ENCODE data around the gene TNIK. TPM values are rescaled to one million over a fixed set of nuclear protein-coding genes. Genes with fewer than 3 reads are reported as not detected.

The TNIK gene
- total and polyA plus RNA-seq, 10 of the 15 experiments (the other 5 are each of a cell fraction or from before 2014, with no cell fraction given) = 13.9 to 74.3 (median 48.2) TPM

DNA sequence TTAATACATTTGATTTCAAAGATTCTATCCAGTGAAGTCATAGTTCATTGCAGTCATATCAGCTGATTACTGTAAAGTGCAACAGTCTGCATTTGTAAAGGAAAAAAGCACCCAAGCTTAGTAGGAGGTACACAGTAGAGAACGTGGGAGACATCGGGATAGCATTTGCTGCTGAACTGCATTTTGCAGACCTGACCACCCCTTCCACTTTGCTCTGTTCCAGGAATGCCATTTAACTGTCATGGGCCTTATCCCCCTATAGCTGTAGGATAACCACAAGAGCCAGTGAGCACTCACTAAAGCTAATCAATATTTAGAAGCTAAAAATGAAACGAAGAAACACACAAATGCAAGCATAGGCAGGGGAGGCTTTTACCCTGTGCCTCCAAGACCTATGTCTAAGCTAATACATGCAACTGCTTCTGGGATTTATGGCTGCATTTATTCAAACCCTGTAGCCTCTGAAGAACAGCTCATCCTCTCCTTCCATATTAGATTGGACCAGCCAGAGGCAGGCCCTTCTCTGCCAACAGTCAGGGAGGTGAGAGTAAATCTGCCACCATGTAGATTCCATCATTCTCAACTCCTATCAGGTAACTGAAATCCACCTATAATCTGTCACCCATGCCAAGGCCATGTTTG, 23.0 kb downstream of the TNIK start (continued):
- TF ChIP-seq, protein P1, sequence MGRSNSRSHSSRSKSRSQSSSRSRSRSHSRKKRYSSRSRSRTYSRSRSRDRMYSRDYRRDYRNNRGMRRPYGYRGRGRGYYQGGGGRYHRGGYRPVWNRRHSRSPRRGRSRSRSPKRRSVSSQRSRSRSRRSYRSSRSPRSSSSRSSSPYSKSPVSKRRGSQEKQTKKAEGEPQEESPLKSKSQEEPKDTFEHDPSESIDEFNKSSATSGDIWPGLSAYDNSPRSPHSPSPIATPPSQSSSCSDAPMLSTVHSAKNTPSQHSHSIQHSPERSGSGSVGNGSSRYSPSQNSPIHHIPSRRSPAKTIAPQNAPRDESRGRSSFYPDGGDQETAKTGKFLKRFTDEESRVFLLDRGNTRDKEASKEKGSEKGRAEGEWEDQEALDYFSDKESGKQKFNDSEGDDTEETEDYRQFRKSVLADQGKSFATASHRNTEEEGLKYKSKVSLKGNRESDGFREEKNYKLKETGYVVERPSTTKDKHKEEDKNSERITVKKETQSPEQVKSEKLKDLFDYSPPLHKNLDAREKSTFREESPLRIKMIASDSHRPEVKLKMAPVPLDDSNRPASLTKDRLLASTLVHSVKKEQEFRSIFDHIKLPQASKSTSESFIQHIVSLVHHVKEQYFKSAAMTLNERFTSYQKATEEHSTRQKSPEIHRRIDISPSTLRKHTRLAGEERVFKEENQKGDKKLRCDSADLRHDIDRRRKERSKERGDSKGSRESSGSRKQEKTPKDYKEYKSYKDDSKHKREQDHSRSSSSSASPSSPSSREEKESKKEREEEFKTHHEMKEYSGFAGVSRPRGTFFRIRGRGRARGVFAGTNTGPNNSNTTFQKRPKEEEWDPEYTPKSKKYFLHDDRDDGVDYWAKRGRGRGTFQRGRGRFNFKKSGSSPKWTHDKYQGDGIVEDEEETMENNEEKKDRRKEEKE (IDR thresholded peaks at IDR 0.05) = no peak
- no peak for TF ChIP-seq MTA2 (IDR thresholded peaks at IDR 0.05; ENCODE audit: low read depth)

GRCh38 chr3:171436380-171436779, 23.8 kb downstream of the TNIK start:
- H3K27me3 ChIP-seq (replicated peaks in 1 of 2; ENCODE audit: control insufficient read depth in 2 of 2, insufficient read depth in 2 of 2, low read length in 1 of 2) = no peaks in the 10 kb centered on the region
- no peak overlapping the region; the same call in 1 of the 2 replicates for H3K4me2 ChIP-seq (ENCODE audit: control insufficient read depth, insufficient read depth)
- no peaks in the 10 kb centered on the region; a peak in 1 of 4 replicates for H3K36me3 ChIP-seq (ENCODE audit: control insufficient read depth in 2 of 2, insufficient read depth in 2 of 2, low read length in 1 of 2)
- no peak overlapping the region for H3K27ac ChIP-seq (ENCODE audit: control insufficient read depth, insufficient read depth)
- FAIRE-seq (no peak), ATAC-seq (peak; percentile 40), DNase-seq (ENCODE audit: low read depth, low spot score) (no peak)
- no peak for TF ChIP-seq CBX3 (IDR thresholded peaks at IDR 0.05; ENCODE audit: borderline replicate concordance, low read depth)
- TF ChIP-seq, protein P2, sequence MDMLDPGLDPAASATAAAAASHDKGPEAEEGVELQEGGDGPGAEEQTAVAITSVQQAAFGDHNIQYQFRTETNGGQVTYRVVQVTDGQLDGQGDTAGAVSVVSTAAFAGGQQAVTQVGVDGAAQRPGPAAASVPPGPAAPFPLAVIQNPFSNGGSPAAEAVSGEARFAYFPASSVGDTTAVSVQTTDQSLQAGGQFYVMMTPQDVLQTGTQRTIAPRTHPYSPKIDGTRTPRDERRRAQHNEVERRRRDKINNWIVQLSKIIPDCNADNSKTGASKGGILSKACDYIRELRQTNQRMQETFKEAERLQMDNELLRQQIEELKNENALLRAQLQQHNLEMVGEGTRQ (IDR thresholded peaks at IDR 0.05; ENCODE audit: borderline replicate concordance, low read depth, low read length) = no peak
- TF ChIP-seq HCFC1 (IDR thresholded peaks at IDR 0.05; ENCODE audit: low read length) = no peak
- TF ChIP-seq, protein P3, sequence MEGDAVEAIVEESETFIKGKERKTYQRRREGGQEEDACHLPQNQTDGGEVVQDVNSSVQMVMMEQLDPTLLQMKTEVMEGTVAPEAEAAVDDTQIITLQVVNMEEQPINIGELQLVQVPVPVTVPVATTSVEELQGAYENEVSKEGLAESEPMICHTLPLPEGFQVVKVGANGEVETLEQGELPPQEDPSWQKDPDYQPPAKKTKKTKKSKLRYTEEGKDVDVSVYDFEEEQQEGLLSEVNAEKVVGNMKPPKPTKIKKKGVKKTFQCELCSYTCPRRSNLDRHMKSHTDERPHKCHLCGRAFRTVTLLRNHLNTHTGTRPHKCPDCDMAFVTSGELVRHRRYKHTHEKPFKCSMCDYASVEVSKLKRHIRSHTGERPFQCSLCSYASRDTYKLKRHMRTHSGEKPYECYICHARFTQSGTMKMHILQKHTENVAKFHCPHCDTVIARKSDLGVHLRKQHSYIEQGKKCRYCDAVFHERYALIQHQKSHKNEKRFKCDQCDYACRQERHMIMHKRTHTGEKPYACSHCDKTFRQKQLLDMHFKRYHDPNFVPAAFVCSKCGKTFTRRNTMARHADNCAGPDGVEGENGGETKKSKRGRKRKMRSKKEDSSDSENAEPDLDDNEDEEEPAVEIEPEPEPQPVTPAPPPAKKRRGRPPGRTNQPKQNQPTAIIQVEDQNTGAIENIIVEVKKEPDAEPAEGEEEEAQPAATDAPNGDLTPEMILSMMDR (IDR thresholded peaks at IDR 0.05 in 2 of 3, conservative IDR thresholded peaks at IDR 0.05 in 1 of 3; ENCODE audit: control insufficient read depth in 2 of 3, extremely low read depth in 1 of 3, insufficient read depth in 1 of 3, low read depth in 3 of 3, low read length in 3 of 3) = no peak
- TF ChIP-seq FOXK2 (IDR thresholded peaks at IDR 0.05) = no peak
- no peaks in the 10 kb centered on the region for H4K20me1 ChIP-seq (ENCODE audit: control insufficient read depth, insufficient read depth)
- WGBS (ENCODE audit: insufficient coverage, insufficient replicate concordance, low lambda C conversion rate, missing lambda C conversion rate) = 97% methylated on average over 3 of the region's 3 CpGs
- peaks cover 11% of the 10 kb centered on the region for H3K4me1 ChIP-seq (ENCODE audit: control insufficient read depth, insufficient read depth, low read length)
- SMC1A ChIA-PET (ENCODE audit: uncharacterized antibody, unreplicated experiment) = interaction anchor here (0.6 to 4.9 kb wide), 16 partner anchors 8 to 313 kb away, joined by 3 to 20 read pairs (median 4); no protein-coding TSS in a partner anchor
- RAD21 ChIA-PET (ENCODE audit: unreplicated experiment) = interaction anchor here (1.0 to 2.8 kb wide), 7 partner anchors 8 to 133 kb away, joined by 3 to 15 read pairs (median 7); no protein-coding TSS in a partner anchor
- CTCF ChIA-PET = interaction anchor here (1.1 to 2.9 kb wide), 8 partner anchors 9 to 130 kb away, joined by 3 to 10 read pairs (median 4); no protein-coding TSS in a partner anchor
- no peak overlapping the region for H3K4me3 ChIP-seq
- intact Hi-C loops (cut with micrococcal nuclease; ENCODE audit: unreplicated experiment) (no loop called here), in situ Hi-C loops (cut with MboI) (no loop called here)
- peaks cover 88% of the 10 kb centered on the region for H3K79me2 ChIP-seq (ENCODE audit: control insufficient read depth, insufficient read depth, low read length)
- BruUV-seq (replicated peaks) = no TSS peak
- no peak overlapping the region for H2AFZ ChIP-seq (ENCODE audit: control insufficient read depth, low read depth, low read length)
- H3K9ac ChIP-seq (ENCODE audit: control insufficient read depth, insufficient read depth, low read length) = no peak overlapping the region
- peaks cover 4% of the 10 kb centered on the region; the same call in 1 of the 3 replicates for H3K9me3 ChIP-seq (replicated peaks; ENCODE audit: control insufficient read depth, insufficient read depth, low read length)
- POLR2A ChIA-PET = interaction anchor here (0.6 to 0.8 kb wide), 2 partner anchors 15 to 20 kb away, joined by 3 to 6 read pairs; no protein-coding TSS in a partner anchor

Data from GM12878 (cell line).